WTC11 (cell line): Measurements from ENCODE around the gene KCNMA1. TPM values are rescaled to one million over a fixed set of nuclear protein-coding genes. Genes with fewer than 3 reads are reported as not detected.

Experiments used
- ATAC-seq: fragments of 200-7000 bp; cut with Tn5 transposase; 2 replicates; pipeline ENCODE4 v1.10.0; 2021; ENCODE audit warnings: mild to moderate bottlenecking, moderate library complexity
- CTCF ChIA-PET: fragments of 300-600 bp; sonication (Branson Sonifier 250); formaldehyde crosslinking; loops from one replicate; lab custom pipeline; 2021; ENCODE audit warnings: antibody characterized with exemption; lab: Charles Lee
- POLR2A ChIA-PET: fragments of 350-600 bp; sonication (Branson Sonifier 250); formaldehyde crosslinking; loops from one replicate; lab custom pipeline; 2021; ENCODE audit warnings: antibody characterized with exemption; lab: Charles Lee
- DNase-seq: peaks from one replicate; pipeline ENCODE4 v3.0.0; 2021; ENCODE audit warnings: low spot score
- H3K27ac Mint-ChIP-seq: 2 replicates; pipeline ENCODE4 v1.8.0; 2021; ENCODE audit warnings: mixed read lengths
- H3K27me3 Mint-ChIP-seq: 2 replicates; pipeline ENCODE4 v1.8.0; 2021; ENCODE audit warnings: low read depth, mild to moderate bottlenecking, moderate library complexity, mixed read lengths
- H3K36me3 Mint-ChIP-seq: 2 replicates; pipeline ENCODE4 v1.8.0; 2021; ENCODE audit warnings: mixed read lengths
- H3K4me1 Mint-ChIP-seq: 2 replicates; pipeline ENCODE4 v1.8.0; 2022; ENCODE audit warnings: mixed read lengths
- H3K4me3 Mint-ChIP-seq: 2 replicates; pipeline ENCODE4 v1.8.0; 2021; ENCODE audit warnings: mild to moderate bottlenecking, moderate library complexity, mixed read lengths
- H3K9me3 Mint-ChIP-seq: 2 replicates; pipeline ENCODE4 v1.8.0; 2021; ENCODE audit warnings: mixed read lengths
- CREB1 ChIP-seq: sonication (generic); formaldehyde crosslinking; IDR thresholded peaks from 2 replicates; pipeline ENCODE4 v1.8.0; 2023; ENCODE audit warnings: mild to moderate bottlenecking, missing genetic modification reagents
- FOXP1 ChIP-seq: sonication (generic); formaldehyde crosslinking; IDR thresholded peaks from 2 replicates; pipeline ENCODE4 v1.8.0; 2022; ENCODE audit warnings: missing genetic modification reagents, mild to moderate bottlenecking, moderate library complexity, borderline replicate concordance
- GTF2I ChIP-seq: fragments of 250-450 bp; sonication (Bioruptor Pico); conservative IDR thresholded peaks from 2 replicates; pipeline ENCODE4 v1.4.0; 2021; ENCODE audit warnings: mild to moderate bottlenecking
- JUN ChIP-seq: sonication (generic); formaldehyde crosslinking; IDR thresholded peaks from 2 replicates; pipeline ENCODE4 v1.8.0; 2023; ENCODE audit warnings: mild to moderate bottlenecking, missing genetic modification reagents
- NR1H2 ChIP-seq: sonication (generic); formaldehyde crosslinking; IDR thresholded peaks from 2 replicates; pipeline ENCODE4 v1.9.0; 2021; ENCODE audit warnings: mild to moderate bottlenecking, moderate library complexity, missing genetic modification reagents
- PRRX2 ChIP-seq: fragments of 250-450 bp; sonication (Bioruptor Pico); IDR thresholded peaks from 2 replicates; pipeline ENCODE4 v1.8.0; 2021; ENCODE audit warnings: mild to moderate bottlenecking
- RELA ChIP-seq: sonication (generic); formaldehyde crosslinking; IDR thresholded peaks from 2 replicates; pipeline ENCODE4 v1.8.1; 2022; ENCODE audit warnings: missing genetic modification reagents, mild to moderate bottlenecking, borderline replicate concordance
- RORB ChIP-seq: fragments of 250-450 bp; sonication (Bioruptor Pico); IDR thresholded peaks from 2 replicates; pipeline ENCODE4 v1.9.0; 2021; ENCODE audit warnings: mild to moderate bottlenecking
- SMAD3 ChIP-seq: sonication (generic); formaldehyde crosslinking; IDR thresholded peaks from 2 replicates; pipeline ENCODE4 v1.8.0; 2022; ENCODE audit warnings: missing genetic modification reagents, mild to moderate bottlenecking, borderline replicate concordance
- TP53 ChIP-seq: sonication (generic); formaldehyde crosslinking; IDR thresholded peaks from 2 replicates; pipeline ENCODE4 v1.8.1; 2023; ENCODE audit warnings: mild to moderate bottlenecking, missing genetic modification reagents
- ZNF232 ChIP-seq: sonication (generic); formaldehyde crosslinking; IDR thresholded peaks from 2 replicates; pipeline ENCODE4 v1.8.0; 2022; ENCODE audit warnings: mild to moderate bottlenecking, missing genetic modification reagents
- ZNF396 ChIP-seq: fragments of 250-450 bp; sonication (Bioruptor Pico); IDR thresholded peaks from 2 replicates; pipeline ENCODE4 v1.8.0; 2021; ENCODE audit warnings: mild to moderate bottlenecking, moderate library complexity, borderline replicate concordance
- ZNF416 ChIP-seq: fragments of 250-450 bp; sonication (Bioruptor Pico); IDR thresholded peaks from 2 replicates; pipeline ENCODE4 v1.9.0; 2021; ENCODE audit warnings: mild to moderate bottlenecking, inconsistent platforms
- ZNF423 ChIP-seq: fragments of 250-450 bp; sonication (Bioruptor Pico); IDR thresholded peaks from 2 replicates; pipeline ENCODE4 v2.1.2; 2022; ENCODE audit warnings: mild to moderate bottlenecking, moderate library complexity
- total RNA-seq: library from RNA; stranded (reverse); gene quantifications from 3 replicates; pipeline ENCODE4 v1.2.3, GENCODE V29; 2021
- TF ChIP-seq, protein P1 (sequence below): sonication (generic); formaldehyde crosslinking; IDR thresholded peaks from 2 replicates; pipeline ENCODE4 v1.8.1; 2023; ENCODE audit warnings: mild to moderate bottlenecking, missing genetic modification reagents, moderate library complexity
- TF ChIP-seq, protein P2 (sequence below): sonication (generic); formaldehyde crosslinking; IDR thresholded peaks from 2 replicates; pipeline ENCODE4 v1.8.1; 2022; ENCODE audit warnings: missing genetic modification reagents, borderline replicate concordance
- TF ChIP-seq, protein P3 (sequence below): sonication (generic); formaldehyde crosslinking; IDR thresholded peaks from 2 replicates; pipeline ENCODE4 v1.8.1; 2022; ENCODE audit warnings: low read depth, mild to moderate bottlenecking, moderate library complexity, missing genetic modification reagents, borderline replicate concordance
- TF ChIP-seq, protein P4 (sequence below): sonication (generic); formaldehyde crosslinking; IDR thresholded peaks from 2 replicates; pipeline ENCODE4 v1.8.1; 2022; ENCODE audit warnings: mild to moderate bottlenecking, moderate library complexity, missing genetic modification reagents
- TF ChIP-seq, protein P5 (sequence below): fragments of 250-450 bp; sonication (Bioruptor Pico); IDR thresholded peaks from 2 replicates; pipeline ENCODE4 v1.9.0; 2021; ENCODE audit warnings: mild to moderate bottlenecking
- TF ChIP-seq, protein P6 (sequence below): sonication (generic); formaldehyde crosslinking; IDR thresholded peaks from 2 replicates; pipeline ENCODE4 v1.8.0; 2022; ENCODE audit warnings: mild to moderate bottlenecking, missing genetic modification reagents
- TF ChIP-seq, protein P7 (sequence below): fragments of 250-450 bp; sonication (Bioruptor Pico); IDR thresholded peaks from 2 replicates; pipeline ENCODE4 v1.9.0; 2021; ENCODE audit warnings: mild to moderate bottlenecking
- TF ChIP-seq, protein P8 (sequence below): sonication (generic); formaldehyde crosslinking; IDR thresholded peaks from 2 replicates; pipeline ENCODE4 v1.8.1; 2022; ENCODE audit warnings: low read depth, missing genetic modification reagents, borderline replicate concordance

KCNMA1 gene
- total RNA-seq, 1 experiment from 2014 or later = 7.3 TPM

DNA sequence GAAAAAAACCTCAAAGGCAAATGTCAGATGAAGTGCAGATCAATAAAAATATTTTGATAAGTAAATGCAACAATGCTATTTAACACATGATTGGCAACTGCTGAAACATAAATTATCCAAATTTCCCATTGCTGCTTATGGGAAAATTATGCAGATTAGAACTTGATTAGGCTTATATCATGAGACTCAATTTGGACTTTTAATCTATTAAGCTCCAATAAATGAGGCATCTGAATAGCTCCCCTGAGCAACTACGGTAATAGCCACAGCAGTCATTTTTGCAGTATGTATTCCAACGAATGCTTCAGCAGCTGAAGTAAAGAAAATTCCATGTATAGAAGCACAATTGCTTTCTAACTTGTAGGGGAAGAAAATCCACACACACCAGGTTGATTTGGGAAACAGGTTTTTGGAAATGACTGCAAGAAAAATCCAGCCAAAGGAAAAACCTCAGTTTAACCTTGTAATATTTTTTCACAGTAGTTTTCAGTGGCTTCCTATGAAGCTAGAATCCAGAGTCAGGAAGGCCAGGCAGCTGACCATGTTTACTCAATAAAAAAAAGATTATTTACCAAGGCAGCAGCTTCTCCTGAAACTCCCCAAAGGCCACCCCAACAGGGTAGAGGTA lies 716.1 kb downstream of the KCNMA1 start:
- H3K9me3 Mint-ChIP-seq = no peaks in the 10 kb centered on the region
- DNase-seq (no peak), ATAC-seq (no peak)
- no peaks in the 10 kb centered on the region for H3K36me3 Mint-ChIP-seq
- H3K4me1 Mint-ChIP-seq = peaks cover 18% of the 10 kb centered on the region
- ChIA-PET CTCF (no interaction called here), POLR2A (no interaction called here)
- H3K27me3 Mint-ChIP-seq = no peaks in the 10 kb centered on the region
- TF ChIP-seq, protein P1, sequence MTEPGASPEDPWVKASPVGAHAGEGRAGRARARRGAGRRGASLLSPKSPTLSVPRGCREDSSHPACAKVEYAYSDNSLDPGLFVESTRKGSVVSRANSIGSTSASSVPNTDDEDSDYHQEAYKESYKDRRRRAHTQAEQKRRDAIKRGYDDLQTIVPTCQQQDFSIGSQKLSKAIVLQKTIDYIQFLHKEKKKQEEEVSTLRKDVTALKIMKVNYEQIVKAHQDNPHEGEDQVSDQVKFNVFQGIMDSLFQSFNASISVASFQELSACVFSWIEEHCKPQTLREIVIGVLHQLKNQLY = no peak
- no peak for TF ChIP-seq ZNF423
- no peak for TF ChIP-seq PRRX2 (CRISPR knock-in tag)
- H3K4me3 Mint-ChIP-seq = no peak overlapping the region
- no peak overlapping the region for H3K27ac Mint-ChIP-seq

DNA sequence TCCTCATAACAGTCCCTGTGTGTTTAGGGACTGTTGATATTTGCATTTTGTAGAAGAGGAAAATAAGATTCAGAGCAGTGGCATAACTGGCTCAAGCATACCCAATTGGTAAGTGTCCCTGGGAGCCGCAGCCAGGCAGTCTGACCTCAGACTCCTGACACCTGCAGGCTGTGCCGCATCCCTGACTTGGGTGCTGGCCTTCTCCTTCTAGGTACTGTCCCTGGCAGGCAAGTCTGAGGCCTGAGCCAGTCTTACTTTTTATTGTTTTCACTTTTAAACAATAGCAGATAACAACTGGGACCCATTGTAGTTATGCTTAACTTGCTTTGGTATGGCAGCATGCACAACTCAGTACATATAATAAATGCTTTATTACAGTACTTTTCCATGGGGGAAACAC lies 717.0 kb downstream of the KCNMA1 start:
- H3K27ac Mint-ChIP-seq = no peak overlapping the region
- no peaks in the 10 kb centered on the region for H3K36me3 Mint-ChIP-seq
- peaks cover 16% of the 10 kb centered on the region for H3K4me1 Mint-ChIP-seq
- H3K27me3 Mint-ChIP-seq = no peaks in the 10 kb centered on the region
- H3K9me3 Mint-ChIP-seq = no peaks in the 10 kb centered on the region
- TF ChIP-seq RORB (CRISPR knock-in tag) = no peak
- TF ChIP-seq, protein P2, sequence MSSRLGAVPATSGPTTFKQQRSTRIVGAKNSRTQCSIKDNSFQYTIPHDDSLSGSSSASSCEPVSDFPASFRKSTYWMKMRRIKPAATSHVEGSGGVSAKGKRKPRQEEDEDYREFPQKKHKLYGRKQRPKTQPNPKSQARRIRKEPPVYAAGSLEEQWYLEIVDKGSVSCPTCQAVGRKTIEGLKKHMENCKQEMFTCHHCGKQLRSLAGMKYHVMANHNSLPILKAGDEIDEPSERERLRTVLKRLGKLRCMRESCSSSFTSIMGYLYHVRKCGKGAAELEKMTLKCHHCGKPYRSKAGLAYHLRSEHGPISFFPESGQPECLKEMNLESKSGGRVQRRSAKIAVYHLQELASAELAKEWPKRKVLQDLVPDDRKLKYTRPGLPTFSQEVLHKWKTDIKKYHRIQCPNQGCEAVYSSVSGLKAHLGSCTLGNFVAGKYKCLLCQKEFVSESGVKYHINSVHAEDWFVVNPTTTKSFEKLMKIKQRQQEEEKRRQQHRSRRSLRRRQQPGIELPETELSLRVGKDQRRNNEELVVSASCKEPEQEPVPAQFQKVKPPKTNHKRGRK = no peak
- TF ChIP-seq NR1H2 (CRISPR knock-in tag) = no peak
- no peak for TF ChIP-seq TP53 (CRISPR knock-in tag)
- TF ChIP-seq, protein P3, sequence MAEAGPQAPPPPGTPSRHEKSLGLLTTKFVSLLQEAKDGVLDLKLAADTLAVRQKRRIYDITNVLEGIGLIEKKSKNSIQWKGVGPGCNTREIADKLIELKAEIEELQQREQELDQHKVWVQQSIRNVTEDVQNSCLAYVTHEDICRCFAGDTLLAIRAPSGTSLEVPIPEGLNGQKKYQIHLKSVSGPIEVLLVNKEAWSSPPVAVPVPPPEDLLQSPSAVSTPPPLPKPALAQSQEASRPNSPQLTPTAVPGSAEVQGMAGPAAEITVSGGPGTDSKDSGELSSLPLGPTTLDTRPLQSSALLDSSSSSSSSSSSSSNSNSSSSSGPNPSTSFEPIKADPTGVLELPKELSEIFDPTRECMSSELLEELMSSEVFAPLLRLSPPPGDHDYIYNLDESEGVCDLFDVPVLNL (CRISPR knock-in tag) = no peak
- TF ChIP-seq, protein P4, sequence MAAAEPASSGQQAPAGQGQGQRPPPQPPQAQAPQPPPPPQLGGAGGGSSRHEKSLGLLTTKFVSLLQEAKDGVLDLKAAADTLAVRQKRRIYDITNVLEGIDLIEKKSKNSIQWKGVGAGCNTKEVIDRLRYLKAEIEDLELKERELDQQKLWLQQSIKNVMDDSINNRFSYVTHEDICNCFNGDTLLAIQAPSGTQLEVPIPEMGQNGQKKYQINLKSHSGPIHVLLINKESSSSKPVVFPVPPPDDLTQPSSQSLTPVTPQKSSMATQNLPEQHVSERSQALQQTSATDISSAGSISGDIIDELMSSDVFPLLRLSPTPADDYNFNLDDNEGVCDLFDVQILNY = no peak
- no peak for TF ChIP-seq CREB1 (CRISPR knock-in tag)
- TF ChIP-seq, protein P5, sequence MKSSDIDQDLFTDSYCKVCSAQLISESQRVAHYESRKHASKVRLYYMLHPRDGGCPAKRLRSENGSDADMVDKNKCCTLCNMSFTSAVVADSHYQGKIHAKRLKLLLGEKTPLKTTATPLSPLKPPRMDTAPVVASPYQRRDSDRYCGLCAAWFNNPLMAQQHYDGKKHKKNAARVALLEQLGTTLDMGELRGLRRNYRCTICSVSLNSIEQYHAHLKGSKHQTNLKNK (CRISPR knock-in tag) = no peak
- TF ChIP-seq, protein P6, sequence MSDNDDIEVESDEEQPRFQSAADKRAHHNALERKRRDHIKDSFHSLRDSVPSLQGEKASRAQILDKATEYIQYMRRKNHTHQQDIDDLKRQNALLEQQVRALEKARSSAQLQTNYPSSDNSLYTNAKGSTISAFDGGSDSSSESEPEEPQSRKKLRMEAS (CRISPR knock-in tag) = no peak
- no peak for TF ChIP-seq FOXP1
- TF ChIP-seq, protein P7, sequence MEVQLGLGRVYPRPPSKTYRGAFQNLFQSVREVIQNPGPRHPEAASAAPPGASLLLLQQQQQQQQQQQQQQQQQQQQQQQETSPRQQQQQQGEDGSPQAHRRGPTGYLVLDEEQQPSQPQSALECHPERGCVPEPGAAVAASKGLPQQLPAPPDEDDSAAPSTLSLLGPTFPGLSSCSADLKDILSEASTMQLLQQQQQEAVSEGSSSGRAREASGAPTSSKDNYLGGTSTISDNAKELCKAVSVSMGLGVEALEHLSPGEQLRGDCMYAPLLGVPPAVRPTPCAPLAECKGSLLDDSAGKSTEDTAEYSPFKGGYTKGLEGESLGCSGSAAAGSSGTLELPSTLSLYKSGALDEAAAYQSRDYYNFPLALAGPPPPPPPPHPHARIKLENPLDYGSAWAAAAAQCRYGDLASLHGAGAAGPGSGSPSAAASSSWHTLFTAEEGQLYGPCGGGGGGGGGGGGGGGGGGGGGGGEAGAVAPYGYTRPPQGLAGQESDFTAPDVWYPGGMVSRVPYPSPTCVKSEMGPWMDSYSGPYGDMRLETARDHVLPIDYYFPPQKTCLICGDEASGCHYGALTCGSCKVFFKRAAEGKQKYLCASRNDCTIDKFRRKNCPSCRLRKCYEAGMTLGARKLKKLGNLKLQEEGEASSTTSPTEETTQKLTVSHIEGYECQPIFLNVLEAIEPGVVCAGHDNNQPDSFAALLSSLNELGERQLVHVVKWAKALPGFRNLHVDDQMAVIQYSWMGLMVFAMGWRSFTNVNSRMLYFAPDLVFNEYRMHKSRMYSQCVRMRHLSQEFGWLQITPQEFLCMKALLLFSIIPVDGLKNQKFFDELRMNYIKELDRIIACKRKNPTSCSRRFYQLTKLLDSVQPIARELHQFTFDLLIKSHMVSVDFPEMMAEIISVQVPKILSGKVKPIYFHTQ = no peak
- TF ChIP-seq GTF2I (CRISPR knock-in tag) = no peak
- TF ChIP-seq ZNF232 (CRISPR knock-in tag) = no peak
- TF ChIP-seq ZNF396 (CRISPR knock-in tag) = no peak
- no peak for TF ChIP-seq RELA (CRISPR knock-in tag)
- TF ChIP-seq, protein P8, sequence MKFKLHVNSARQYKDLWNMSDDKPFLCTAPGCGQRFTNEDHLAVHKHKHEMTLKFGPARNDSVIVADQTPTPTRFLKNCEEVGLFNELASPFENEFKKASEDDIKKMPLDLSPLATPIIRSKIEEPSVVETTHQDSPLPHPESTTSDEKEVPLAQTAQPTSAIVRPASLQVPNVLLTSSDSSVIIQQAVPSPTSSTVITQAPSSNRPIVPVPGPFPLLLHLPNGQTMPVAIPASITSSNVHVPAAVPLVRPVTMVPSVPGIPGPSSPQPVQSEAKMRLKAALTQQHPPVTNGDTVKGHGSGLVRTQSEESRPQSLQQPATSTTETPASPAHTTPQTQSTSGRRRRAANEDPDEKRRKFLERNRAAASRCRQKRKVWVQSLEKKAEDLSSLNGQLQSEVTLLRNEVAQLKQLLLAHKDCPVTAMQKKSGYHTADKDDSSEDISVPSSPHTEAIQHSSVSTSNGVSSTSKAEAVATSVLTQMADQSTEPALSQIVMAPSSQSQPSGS (CRISPR knock-in tag) = no peak
- TF ChIP-seq SMAD3 (CRISPR knock-in tag) = no peak
- no peak for TF ChIP-seq ZNF416 (CRISPR knock-in tag)
- no peak for TF ChIP-seq JUN (CRISPR knock-in tag)
- no peak overlapping the region for H3K4me3 Mint-ChIP-seq
- ChIA-PET POLR2A (no interaction called here), CTCF (no interaction called here)
- ATAC-seq (no peak), DNase-seq (no peak)
